PC-9 (cell line): ENCODE measurements around the gene CALCB. TPM values are rescaled to one million over a fixed set of nuclear protein-coding genes. Genes with fewer than 3 reads are reported as not detected.

ENCODE experiments used
- BruUV-seq: library from RNA; stranded (reverse); fragments of 400-500 nt; replicated peaks from 2 replicates; lab custom pipeline; 2021; lab: Mats Ljungman, UMichigan
- CTCF ChIA-PET: fragments of 300-600 bp; sonication (Branson Sonifier 250); formaldehyde crosslinking; loops from one replicate; lab custom pipeline; 2022; ENCODE audit warnings: antibody characterized with exemption; lab: Charles Lee
- POLR2A ChIA-PET: fragments of 300-600 bp; sonication (Branson Sonifier 250); formaldehyde crosslinking; loops from one replicate; lab custom pipeline; 2022; ENCODE audit warnings: antibody characterized with exemption; ENCODE audit not compliant: unreplicated experiment; lab: Charles Lee
- DNase-seq, 2 experiments: peaks; one replicate each; pipeline versions ENCODE4 v3.0.0 to v3.0.0-alpha.2; 2015 to 2022; ENCODE audit warnings: mixed read lengths in 1 of 2
- H2AFZ ChIP-seq: fragments of 200-600 bp; sonication (generic); 2 replicates; pipeline ENCODE4 v1.8.1; 2017; ENCODE audit warnings: antibody characterized with exemption
- H3F3A ChIP-seq: fragments of 200-600 bp; sonication (generic); 2 replicates; pipeline ENCODE4 v1.8.1; 2017; ENCODE audit warnings: antibody characterized with exemption, mild to moderate bottlenecking, low read depth; ENCODE audit not compliant: insufficient read depth
- H3K27ac ChIP-seq: fragments of 200-600 bp; sonication (generic); 2 replicates; pipeline ENCODE4 v1.6.1; 2016; ENCODE audit warnings: mixed run types
- H3K27me3 ChIP-seq: fragments of 200-600 bp; sonication (generic); 2 replicates; pipeline ENCODE4 v1.6.1; 2016; ENCODE audit warnings: low read depth, mixed run types; ENCODE audit not compliant: insufficient read depth
- H3K36me3 ChIP-seq: fragments of 200-600 bp; sonication (generic); 2 replicates; pipeline ENCODE4 v1.6.1; 2016; ENCODE audit warnings: low read depth, mixed run types
- H3K4me1 ChIP-seq: fragments of 200-600 bp; sonication (generic); replicated peaks from 2 replicates; pipeline ENCODE4 v1.6.1; 2016; ENCODE audit warnings: mixed run types; ENCODE audit not compliant: insufficient read depth
- H3K4me2 ChIP-seq: fragments of 200-600 bp; sonication (generic); 2 replicates; pipeline ENCODE4 v1.6.1; 2017; ENCODE audit warnings: mixed run types
- H3K4me3 ChIP-seq: fragments of 200-600 bp; sonication (generic); 2 replicates; pipeline ENCODE4 v1.6.1; 2016; ENCODE audit warnings: mixed run types
- H3K79me2 ChIP-seq: fragments of 200-600 bp; sonication (generic); 2 replicates; pipeline ENCODE4 v1.6.1; 2017; ENCODE audit warnings: low read depth, mixed run types
- H3K9me2 ChIP-seq: fragments of 200-600 bp; sonication (generic); 2 replicates; pipeline ENCODE4 v1.8.1; 2017; ENCODE audit warnings: mild to moderate bottlenecking; ENCODE audit not compliant: insufficient read depth
- H3K9me3 ChIP-seq: fragments of 200-600 bp; sonication (generic); 2 replicates; pipeline ENCODE4 v1.8.1; 2016; ENCODE audit warnings: low read depth; ENCODE audit not compliant: insufficient read depth
- H4K20me1 ChIP-seq: fragments of 200-600 bp; sonication (generic); 2 replicates; pipeline ENCODE4 v1.8.1; 2017; ENCODE audit not compliant: insufficient read depth
- CTCF ChIP-seq: fragments of 200-600 bp; sonication (generic); conservative IDR thresholded peaks from 2 replicates; pipeline ENCODE4 v1.6.1; 2017; ENCODE audit warnings: mixed run types, antibody characterized with exemption, mild to moderate bottlenecking, moderate library complexity
- EZH2 ChIP-seq: fragments of 200-600 bp; sonication (generic); IDR thresholded peaks from 2 replicates; pipeline ENCODE4 v1.8.0; 2017; ENCODE audit warnings: antibody characterized with exemption, low read depth
- intact Hi-C: fragments of 100-400 bp; cut with micrococcal nuclease; formaldehyde crosslinking; loops from one replicate; pipeline ENCODE4 v1.10.0; 2022; ENCODE audit not compliant: unreplicated experiment
- total RNA-seq: library from RNA; stranded (reverse); gene quantifications from 2 replicates; pipeline ENCODE4 v1.2.3, GENCODE V29; 2021

The CALCB gene
- total RNA-seq, 1 experiment from 2014 or later = not detected

DNA sequence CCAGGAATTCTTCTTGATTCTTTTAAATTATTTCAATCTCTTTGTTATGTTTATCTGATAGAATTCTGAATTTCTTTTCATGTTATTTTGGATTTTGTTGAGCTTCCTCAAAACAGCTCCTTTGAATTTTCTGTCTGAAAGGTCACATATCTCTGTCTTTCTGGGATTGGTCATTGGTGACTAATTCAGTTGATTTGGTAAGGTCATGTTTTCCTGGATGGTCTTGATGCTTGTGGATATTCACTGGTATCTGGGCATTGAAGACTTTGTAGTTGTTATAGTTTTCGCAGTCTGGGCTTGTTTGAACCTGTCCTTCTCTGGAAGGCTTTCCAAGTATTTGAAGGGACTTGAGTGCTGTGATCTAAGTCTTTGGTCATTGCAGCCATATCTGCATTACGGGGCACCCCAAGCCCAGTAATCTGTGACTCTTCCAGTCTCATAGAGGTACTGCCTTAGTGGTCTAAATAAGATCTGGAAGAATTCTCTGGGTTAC lies 22.4 kb downstream of the CALCB start:
- BruUV-seq = no TSS peak
- H3F3A ChIP-seq = no peaks in the 10 kb centered on the region
- H3K4me2 ChIP-seq = no peak overlapping the region
- no peaks in the 10 kb centered on the region for H3K9me2 ChIP-seq
- no peak overlapping the region for H3K27ac ChIP-seq
- no peaks in the 10 kb centered on the region for H3K36me3 ChIP-seq
- CTCF ChIA-PET = no interaction called here
- H3K27me3 ChIP-seq = no peaks in the 10 kb centered on the region
- no peaks in the 10 kb centered on the region for H4K20me1 ChIP-seq
- intact Hi-C loops = no loop called here
- no peak overlapping the region for H2AFZ ChIP-seq
- H3K9me3 ChIP-seq = no peaks in the 10 kb centered on the region
- no peak for DNase-seq
- H3K79me2 ChIP-seq = no peaks in the 10 kb centered on the region
- POLR2A ChIA-PET = no interaction called here
- no peaks in the 10 kb centered on the region for H3K4me1 ChIP-seq
- TF ChIP-seq CTCF = no peak
- no peak for TF ChIP-seq EZH2
- H3K4me3 ChIP-seq = no peak overlapping the region

GRCh38 chr11:15097411-15097810 lies 24.0 kb downstream of the CALCB start:
- Histone ChIP-seq H3K4me1 (no peaks in the 10 kb centered on the region), H3K27me3 (no peaks in the 10 kb centered on the region), H3F3A (no peaks in the 10 kb centered on the region), H3K9me2 (no peaks in the 10 kb centered on the region), H4K20me1 (no peaks in the 10 kb centered on the region), H3K9me3 (no peaks in the 10 kb centered on the region), H2AFZ (no peak overlapping the region), H3K36me3 (no peaks in the 10 kb centered on the region), H3K27ac (no peak overlapping the region), H3K4me3 (no peak overlapping the region), H3K79me2 (no peaks in the 10 kb centered on the region), H3K4me2 (no peak overlapping the region)
- ChIA-PET POLR2A (no interaction called here), CTCF (no interaction called here)
- DNase-seq = no peak
- intact Hi-C loops = no loop called here
- BruUV-seq = no TSS peak
- TF ChIP-seq EZH2 (no peak), CTCF (no peak)

- Histone ChIP-seq H2AFZ (no peak overlapping the region), H3K27me3 (no peaks in the 10 kb centered on the region), H3K4me3 (no peak overlapping the region), H3K4me2 (no peak overlapping the region), H3K9me2 (no peaks in the 10 kb centered on the region), H3K4me1 (no peaks in the 10 kb centered on the region), H3K36me3 (no peaks in the 10 kb centered on the region), H3K79me2 (no peaks in the 10 kb centered on the region), H3K9me3 (no peaks in the 10 kb centered on the region), H4K20me1 (no peaks in the 10 kb centered on the region), H3K27ac (no peak overlapping the region), H3F3A (no peaks in the 10 kb centered on the region)
- POLR2A ChIA-PET = no interaction called here
- intact Hi-C loops = no loop called here
- CTCF ChIA-PET = no interaction called here
- no peak for DNase-seq
- BruUV-seq = no TSS peak
- TF ChIP-seq EZH2 (no peak), CTCF (no peak)
Observed at GRCh38 chr11:15099267-15099666, 25.9 kb downstream of the CALCB start.
